Endodermal cell (in vitro differentiated cells): ENCODE results near the gene PLAC8L1. TPM values are rescaled to one million over a fixed set of nuclear protein-coding genes. Genes with fewer than 3 reads are reported as not detected.

ENCODE experiments used
- DNase-seq: peaks from one replicate; pipeline ENCODE4 v3.0.0-alpha.2; 2017
- H3K27ac ChIP-seq: 2 replicates; pipeline ENCODE4 v1.5.1; 2013; ENCODE audit warnings: mild to moderate bottlenecking, low read depth, low read length, moderate library complexity
- H3K27me3 ChIP-seq: 2 replicates; pipeline ENCODE4 v1.6.1; 2013; ENCODE audit warnings: mild to moderate bottlenecking, low read length, moderate library complexity; ENCODE audit not compliant: insufficient read depth, control insufficient read depth, poor library complexity, severe bottlenecking
- H3K36me3 ChIP-seq: 2 replicates; pipeline ENCODE4 v1.7.0; 2013; ENCODE audit warnings: mild to moderate bottlenecking, low read length, moderate library complexity; ENCODE audit not compliant: control insufficient read depth, insufficient read depth
- H3K4me1 ChIP-seq: one replicate; pipeline ENCODE4 v1.7.0; 2013; ENCODE audit warnings: low read length; ENCODE audit not compliant: control insufficient read depth, insufficient read depth
- H3K4me3 ChIP-seq: 2 replicates; pipeline ENCODE4 v1.5.1; 2013; ENCODE audit warnings: mild to moderate bottlenecking, low read length, moderate library complexity
- H3K9ac ChIP-seq: 2 replicates; pipeline ENCODE4 v1.6.1; 2013; ENCODE audit warnings: mild to moderate bottlenecking, low read length, moderate library complexity; ENCODE audit not compliant: poor library complexity, severe bottlenecking; ENCODE audit errors: extremely low read depth
- H3K9me3 ChIP-seq: 2 replicates; pipeline ENCODE4 v1.6.1; 2013; ENCODE audit warnings: mild to moderate bottlenecking, low read length, moderate library complexity; ENCODE audit not compliant: control insufficient read depth
- H3K27ac Mint-ChIP-seq: 2 replicates; pipeline ENCODE4 v1.8.0; 2020; ENCODE audit warnings: mixed read lengths
- H3K27me3 Mint-ChIP-seq: 2 replicates; pipeline ENCODE4 v1.8.0; 2021; ENCODE audit warnings: mild to moderate bottlenecking, mixed read lengths; ENCODE audit not compliant: insufficient read depth
- H3K36me3 Mint-ChIP-seq: 2 replicates; pipeline ENCODE4 v1.8.0; 2020; ENCODE audit warnings: low read depth, mixed read lengths
- H3K4me1 Mint-ChIP-seq: 2 replicates; pipeline ENCODE4 v1.8.0; 2020; ENCODE audit warnings: mixed read lengths
- H3K4me3 Mint-ChIP-seq: 2 replicates; pipeline ENCODE4 v1.8.0; 2020; ENCODE audit warnings: mild to moderate bottlenecking, moderate library complexity, mixed read lengths
- H3K9me3 Mint-ChIP-seq: 2 replicates; pipeline ENCODE4 v1.8.0; 2020; ENCODE audit warnings: mild to moderate bottlenecking, mixed read lengths
- CTCF ChIP-seq: fragments of 200-600 bp; sonication (generic); conservative IDR thresholded peaks from 2 replicates; pipeline ENCODE4 v1.5.0; 2021; ENCODE audit warnings: antibody characterized with exemption, mild to moderate bottlenecking
- WGBS, 2 experiments: methylation state at CpG; one replicate each; pipeline versions ENCODE4 v1.1.5 to v1.1.7; 2013; ENCODE audit warnings: missing lambda C conversion rate in 2 of 2, mixed read lengths in 1 of 2; ENCODE audit not compliant: insufficient coverage in 1 of 2, insufficient read length in 1 of 2; 5-methylcytosine and 5-hydroxymethylcytosine counted together
- total RNA-seq, 2 donors: library from RNA; stranded (reverse); fragmentation: NEBNext Ultra II Directional in 1 of 2; extraction: Animal tissue kit (Norgen Biotek cat#: 25700) in 1 of 2; gene quantifications; 2 replicates in 1 of 2; 3 replicates in 1 of 2; pipeline ENCODE4 v1.2.1, GENCODE V29; 2021

The PLAC8L1 gene
- total RNA-seq, 2 donors from 2014 or later, result 1.00 to 1.5 TPM

DNA sequence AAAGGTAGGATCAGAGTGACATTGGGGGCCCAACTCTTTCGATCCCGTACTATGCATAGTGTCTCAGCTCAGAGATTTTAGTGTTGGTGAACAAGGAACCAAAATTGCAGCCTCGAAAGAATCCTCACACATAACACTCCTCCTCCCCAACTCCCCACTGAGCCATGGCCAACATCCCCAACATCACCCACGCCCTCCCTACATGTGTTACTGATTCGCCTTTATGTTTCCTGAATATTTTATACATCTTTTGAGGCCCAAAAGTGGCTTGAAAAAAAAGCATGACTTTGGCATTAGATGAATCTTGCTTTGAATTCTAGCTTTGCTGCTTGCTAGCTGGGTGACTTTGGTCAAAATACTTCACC lies 45.2 kb downstream of the PLAC8L1 start:
- H3K9ac ChIP-seq, result no peak overlapping the region
- no peak for TF ChIP-seq CTCF
- H3K27me3 Mint-ChIP-seq, result peaks cover 3% of the 10 kb centered on the region
- no peak for DNase-seq
- H3K27ac Mint-ChIP-seq, result no peak overlapping the region
- no peaks in the 10 kb centered on the region for H3K27me3 ChIP-seq
- H3K9me3 Mint-ChIP-seq, result no peaks in the 10 kb centered on the region
- H3K36me3 ChIP-seq, result no peaks in the 10 kb centered on the region
- H3K4me1 Mint-ChIP-seq, result no peaks in the 10 kb centered on the region
- H3K4me3 ChIP-seq, result no peak overlapping the region
- no peak overlapping the region for H3K4me3 Mint-ChIP-seq
- 93 to 100% methylated on average over 3 to 5 of the region's 5 CpGs for WGBS, 2 experiments
- H3K4me1 ChIP-seq, result no peaks in the 10 kb centered on the region
- H3K36me3 Mint-ChIP-seq, result no peaks in the 10 kb centered on the region
- H3K27ac ChIP-seq, result no peak overlapping the region
- no peaks in the 10 kb centered on the region for H3K9me3 ChIP-seq

DNA sequence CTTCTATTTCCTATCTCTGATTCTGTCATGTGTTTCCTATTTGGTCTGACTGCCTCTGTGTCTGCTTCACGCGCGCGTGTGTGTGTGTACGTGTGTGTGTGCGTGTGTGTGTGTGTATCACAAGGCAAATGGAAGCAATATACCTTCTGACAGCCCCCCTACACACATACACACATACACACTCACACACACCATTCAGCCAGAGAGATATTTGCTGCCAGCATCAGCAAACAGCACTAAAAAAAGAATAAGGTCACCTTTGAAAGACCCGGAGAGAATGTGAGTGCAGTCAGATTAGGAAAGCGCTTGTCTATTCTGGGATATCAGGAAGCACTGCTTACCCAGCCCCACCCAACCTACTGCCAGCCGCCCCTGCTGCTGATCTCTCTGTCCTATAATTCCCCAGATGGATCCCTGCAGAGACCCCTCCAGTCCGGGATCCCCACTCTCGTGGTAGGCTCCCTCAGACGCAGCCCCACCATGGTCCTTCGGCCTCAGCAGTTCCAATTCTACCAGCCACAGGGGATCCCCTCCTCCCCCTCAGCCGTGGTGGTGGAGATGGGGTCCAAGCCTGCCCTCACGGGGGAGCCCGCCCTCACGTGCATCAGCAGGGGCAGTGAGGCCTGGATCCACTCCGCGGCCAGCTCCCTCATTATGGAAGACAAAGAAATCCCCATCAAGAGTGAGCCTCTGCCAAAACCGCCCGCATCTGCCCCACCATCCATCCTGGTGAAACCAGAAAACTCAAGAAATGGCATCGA lies 45.7 kb downstream of the PLAC8L1 start:
- no peaks in the 10 kb centered on the region for H3K36me3 ChIP-seq
- Mint-ChIP-seq H3K9me3 (no peaks in the 10 kb centered on the region), H3K4me3 (no peak overlapping the region), H3K27ac (no peak overlapping the region), H3K27me3 (peaks cover 3% of the 10 kb centered on the region), H3K36me3 (no peaks in the 10 kb centered on the region), H3K4me1 (no peaks in the 10 kb centered on the region)
- H3K9me3 ChIP-seq, result no peaks in the 10 kb centered on the region
- no peak for TF ChIP-seq CTCF
- no peak overlapping the region for H3K4me3 ChIP-seq
- no peaks in the 10 kb centered on the region for H3K4me1 ChIP-seq
- WGBS, 2 experiments, result 92 to 93% methylated on average over 6 to 19 of the region's 22 CpGs
- no peak overlapping the region for H3K27ac ChIP-seq
- no peak overlapping the region for H3K9ac ChIP-seq
- no peak for DNase-seq
- no peaks in the 10 kb centered on the region for H3K27me3 ChIP-seq

DNA sequence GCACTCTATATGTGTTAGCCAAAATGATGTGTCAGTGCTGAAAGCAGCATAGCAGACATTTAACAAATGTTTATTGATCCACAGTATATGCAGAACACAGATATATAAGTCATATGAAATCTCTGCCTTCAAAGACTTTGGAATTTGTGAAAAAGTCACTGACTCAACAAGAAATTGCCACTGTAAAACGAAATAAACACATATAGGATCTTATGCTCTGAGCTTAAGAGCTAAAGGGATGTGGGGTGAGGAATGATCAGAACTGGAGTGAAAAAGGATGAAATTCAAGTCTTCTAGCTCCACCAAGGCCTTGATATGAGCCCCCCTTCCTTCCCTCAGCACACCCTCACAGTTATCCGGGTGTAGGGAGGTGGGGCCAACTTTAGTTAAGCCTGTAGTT lies 49.9 kb downstream of the PLAC8L1 start:
- Histone ChIP-seq H3K4me3 (no peak overlapping the region), H3K27me3 (no peaks in the 10 kb centered on the region), H3K9me3 (no peaks in the 10 kb centered on the region), H3K9ac (no peak overlapping the region), H3K36me3 (no peaks in the 10 kb centered on the region), H3K4me1 (no peaks in the 10 kb centered on the region), H3K27ac (no peak overlapping the region)
- Mint-ChIP-seq H3K4me1 (no peaks in the 10 kb centered on the region), H3K4me3 (no peak overlapping the region), H3K9me3 (no peaks in the 10 kb centered on the region), H3K27me3 (no peaks in the 10 kb centered on the region), H3K27ac (no peak overlapping the region), H3K36me3 (no peaks in the 10 kb centered on the region)
- WGBS, 2 experiments, result 95 to 100% methylated on average over 1 to 2 of the region's 2 CpGs
- TF ChIP-seq CTCF, result no peak
- DNase-seq, result no peak
